SK-N-SH (cell line): ENCODE measurements around the gene CHST15.

ENCODE experiments used
- CHD2 ChIP-seq: fragments of 150-350 bp; IDR thresholded peaks from 2 replicates; pipeline ENCODE4 v1.6.1; 2018; ENCODE audit warnings: low read length; ENCODE audit not compliant: partially characterized antibody
- CTCF ChIP-seq: fragments of 200-600 bp; sonication (generic); IDR thresholded peaks from 2 replicates; pipeline ENCODE4 v1.6.1; 2017; ENCODE audit warnings: antibody characterized with exemption, mild to moderate bottlenecking, moderate library complexity
- EP300 ChIP-seq, 2 experiments: IDR thresholded peaks; 2 replicates each; pipeline versions ENCODE4 v1.4.0 to v1.6.1; 2012; ENCODE audit warnings: borderline replicate concordance in 1 of 2, low read depth in 1 of 2, low read length in 1 of 2
- FOSL2 ChIP-seq: IDR thresholded peaks from 2 replicates; pipeline ENCODE4 v1.4.0; 2012; ENCODE audit warnings: low read depth, mild to moderate bottlenecking, moderate library complexity, borderline replicate concordance
- FOXM1 ChIP-seq: IDR thresholded peaks from 2 replicates; pipeline ENCODE4 v1.4.0; 2012; ENCODE audit warnings: low read depth, mild to moderate bottlenecking
- GATA2 ChIP-seq: sonication (generic); formaldehyde crosslinking; IDR thresholded peaks from 2 replicates; pipeline ENCODE4 v1.5.0; 2020; ENCODE audit warnings: mild to moderate bottlenecking, missing genetic modification reagents
- MXI1 ChIP-seq: IDR thresholded peaks from 2 replicates; pipeline ENCODE4 v1.6.1; 2012; ENCODE audit warnings: mild to moderate bottlenecking, low read depth, low read length, improper control_type of control experiment
- NFIC ChIP-seq: IDR thresholded peaks from 2 replicates; pipeline ENCODE4 v1.4.0; 2012; ENCODE audit warnings: borderline replicate concordance
- NRF1 ChIP-seq: IDR thresholded peaks from 2 replicates; pipeline ENCODE4 v1.6.1; 2012; ENCODE audit warnings: low read depth, mild to moderate bottlenecking, low read length
- POLR2AphosphoS5 ChIP-seq: IDR thresholded peaks from 2 replicates; pipeline ENCODE4 v1.6.1; 2012; ENCODE audit warnings: low read depth, low read length
- RFX5 ChIP-seq: IDR thresholded peaks from 2 replicates; pipeline ENCODE4 v1.6.1; 2012; ENCODE audit warnings: mild to moderate bottlenecking, improper control_type of control experiment, low read length
- TCF12 ChIP-seq: IDR thresholded peaks from 2 replicates; pipeline ENCODE4 v1.4.0; 2012
- USF2 ChIP-seq: fragments of 150-350 bp; IDR thresholded peaks from 2 replicates; pipeline ENCODE4 v1.6.1; 2017; ENCODE audit warnings: antibody characterized with exemption, low read length, low read depth, borderline replicate concordance
- ZBTB33 ChIP-seq: IDR thresholded peaks from 2 replicates; pipeline ENCODE4 v1.4.0; 2012; ENCODE audit warnings: low read depth, borderline replicate concordance

- TF ChIP-seq CTCF: no peak
- TF ChIP-seq EP300 (IDR thresholded peaks at IDR 0.05; ENCODE audit: borderline replicate concordance in 1 of 2, low read depth in 1 of 2, low read length in 1 of 2): no peak
- no peak for TF ChIP-seq NRF1
- no peak for TF ChIP-seq POLR2AphosphoS5
- TF ChIP-seq MXI1: no peak
- TF ChIP-seq CHD2: no peak
- no peak for TF ChIP-seq FOSL2
- TF ChIP-seq NFIC: no peak
- no peak for TF ChIP-seq FOXM1
- TF ChIP-seq RFX5: no peak
- TF ChIP-seq TCF12: no peak
- no peak for TF ChIP-seq ZBTB33
- no peak for TF ChIP-seq GATA2 (CRISPR knock-in tag)
- no peak for TF ChIP-seq USF2
These were observed 11.6 kb upstream of the CHST15 start for GRCh38 chr10:124105045-124105444.
